Measurements from ENCODE around the gene OFD1.

DNA sequence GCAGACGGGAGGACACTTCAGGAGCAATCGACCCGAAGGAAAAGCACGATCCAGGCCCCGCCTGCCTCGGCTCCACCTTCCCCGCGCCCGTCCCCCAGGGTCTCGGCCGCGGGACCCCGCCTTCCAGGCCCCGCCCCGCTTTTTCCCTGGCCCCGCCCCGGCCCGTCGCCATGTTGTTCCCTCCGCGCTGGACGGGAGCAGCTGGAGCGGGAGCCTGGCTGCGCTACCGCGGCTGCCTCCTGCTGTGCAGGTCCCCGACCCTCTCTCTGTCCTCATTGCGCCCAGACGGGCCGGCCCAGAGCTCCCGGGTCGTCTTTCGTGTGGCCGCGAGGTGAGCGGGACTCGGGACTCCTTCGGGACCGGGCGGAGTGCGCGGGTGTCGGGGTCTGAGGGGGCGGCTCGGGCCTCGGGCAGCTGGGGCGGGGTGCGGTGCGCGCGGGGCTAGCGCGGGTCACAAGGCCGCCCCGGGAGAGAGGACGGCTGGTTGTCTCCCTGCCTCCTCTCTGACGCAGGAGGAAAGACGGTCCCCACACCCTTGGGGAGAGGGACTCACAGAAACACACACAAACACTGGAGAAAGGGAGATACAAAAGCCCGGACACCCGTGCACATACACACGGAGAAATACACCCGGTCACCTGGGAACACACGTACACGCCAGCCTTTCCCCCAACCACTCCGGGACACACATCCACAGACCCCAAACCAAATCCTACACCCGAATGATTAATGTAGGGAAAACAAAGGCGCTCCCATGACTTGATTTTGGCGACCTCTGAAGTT, 45.4 kb upstream of the OFD1 start, which contains the start of gene RAB9A:
- TF ChIP-seq, protein P1, sequence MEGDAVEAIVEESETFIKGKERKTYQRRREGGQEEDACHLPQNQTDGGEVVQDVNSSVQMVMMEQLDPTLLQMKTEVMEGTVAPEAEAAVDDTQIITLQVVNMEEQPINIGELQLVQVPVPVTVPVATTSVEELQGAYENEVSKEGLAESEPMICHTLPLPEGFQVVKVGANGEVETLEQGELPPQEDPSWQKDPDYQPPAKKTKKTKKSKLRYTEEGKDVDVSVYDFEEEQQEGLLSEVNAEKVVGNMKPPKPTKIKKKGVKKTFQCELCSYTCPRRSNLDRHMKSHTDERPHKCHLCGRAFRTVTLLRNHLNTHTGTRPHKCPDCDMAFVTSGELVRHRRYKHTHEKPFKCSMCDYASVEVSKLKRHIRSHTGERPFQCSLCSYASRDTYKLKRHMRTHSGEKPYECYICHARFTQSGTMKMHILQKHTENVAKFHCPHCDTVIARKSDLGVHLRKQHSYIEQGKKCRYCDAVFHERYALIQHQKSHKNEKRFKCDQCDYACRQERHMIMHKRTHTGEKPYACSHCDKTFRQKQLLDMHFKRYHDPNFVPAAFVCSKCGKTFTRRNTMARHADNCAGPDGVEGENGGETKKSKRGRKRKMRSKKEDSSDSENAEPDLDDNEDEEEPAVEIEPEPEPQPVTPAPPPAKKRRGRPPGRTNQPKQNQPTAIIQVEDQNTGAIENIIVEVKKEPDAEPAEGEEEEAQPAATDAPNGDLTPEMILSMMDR (IDR thresholded peaks at IDR 0.05), result no peak
- TF ChIP-seq POLR2A (IDR thresholded peaks at IDR 0.05), result peak; percentile 75 to 90
